ENCODE results near the gene EIF3I. TPM values are rescaled to one million over a fixed set of nuclear protein-coding genes. Genes with fewer than 3 reads are reported as not detected.

EIF3I gene
- total and polyA plus RNA-seq, 7 experiments from 2014 or later, result 82.6 to 189 (median 122) TPM

DNA sequence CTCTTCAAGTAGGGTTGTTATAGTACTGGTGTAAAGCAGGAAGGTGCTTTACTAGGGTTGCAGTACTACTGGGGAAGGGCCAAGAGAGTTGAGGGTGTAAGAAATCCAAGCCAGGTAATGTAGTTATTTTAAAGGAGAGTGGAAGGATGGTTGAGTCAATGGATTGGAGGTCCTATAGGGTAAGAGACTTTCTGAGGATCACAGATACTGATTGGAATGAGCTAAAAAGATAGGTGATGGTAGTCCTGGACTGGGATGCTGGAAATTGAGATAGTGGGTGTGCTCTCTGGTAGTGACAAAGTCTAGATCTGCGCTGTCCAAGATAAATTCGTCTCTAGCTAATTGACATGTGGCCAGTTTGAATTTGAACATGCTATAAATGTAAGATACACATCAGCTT, 35.7 kb upstream of the EIF3I start:
- no peak for DNase-seq
- no peaks in the 10 kb centered on the region for H3K27me3 Mint-ChIP-seq
- intact Hi-C loops (cut with micrococcal nuclease), result no loop called here
- POLR2A ChIA-PET, result interaction anchor here (0.6 kb wide), 1 partner anchor 90 kb away, joined by 3 read pairs; no protein-coding TSS in a partner anchor
- no peaks in the 10 kb centered on the region for H3K9me3 ChIP-seq (ENCODE audit: control insufficient read depth in 2 of 3, low read length in 3 of 3)
- peaks cover 20 to 51% (median 35%) of the 10 kb centered on the region in 7 donors for H3K4me1 Mint-ChIP-seq
- H3K4me1 ChIP-seq (ENCODE audit: control insufficient read depth in 2 of 2, insufficient read depth in 2 of 2, low read length in 2 of 2), result peaks cover 3% of the 10 kb centered on the region in 2 donors
- H3K27ac ChIP-seq (ENCODE audit: low read depth, low read length), result no peak overlapping the region
- CTCF ChIA-PET, result interaction anchor here (0.5 to 0.7 kb wide), 2 partner anchors 97 to 106 kb away, joined by 3 read pairs; no protein-coding TSS in a partner anchor
- H3K27ac Mint-ChIP-seq, result peak overlapping the region in 3 of 9 donors; percentile 2 to 77 (median 5)
- ATAC-seq, result no peak
- H3K4me3 ChIP-seq (ENCODE audit: low read length), result no peak overlapping the region
- no peaks in the 10 kb centered on the region for H3K9me3 Mint-ChIP-seq
- H3K4me3 Mint-ChIP-seq, result peak overlapping the region in 2 of 10 donors; percentile 8 to 62
- H3K27me3 ChIP-seq (ENCODE audit: control insufficient read depth in 2 of 2, insufficient read depth in 2 of 2, low read length in 2 of 2), result no peaks in the 10 kb centered on the region
- H3K36me3 Mint-ChIP-seq, result peaks cover 13 to 50% (median 33%) of the 10 kb centered on the region in 5 donors
- H3K36me3 ChIP-seq (ENCODE audit: control insufficient read depth in 2 of 3, insufficient read depth in 3 of 3, low read length in 3 of 3), result peaks cover 21 to 72% (median 22%) of the 10 kb centered on the region in 3 experiments

DNA sequence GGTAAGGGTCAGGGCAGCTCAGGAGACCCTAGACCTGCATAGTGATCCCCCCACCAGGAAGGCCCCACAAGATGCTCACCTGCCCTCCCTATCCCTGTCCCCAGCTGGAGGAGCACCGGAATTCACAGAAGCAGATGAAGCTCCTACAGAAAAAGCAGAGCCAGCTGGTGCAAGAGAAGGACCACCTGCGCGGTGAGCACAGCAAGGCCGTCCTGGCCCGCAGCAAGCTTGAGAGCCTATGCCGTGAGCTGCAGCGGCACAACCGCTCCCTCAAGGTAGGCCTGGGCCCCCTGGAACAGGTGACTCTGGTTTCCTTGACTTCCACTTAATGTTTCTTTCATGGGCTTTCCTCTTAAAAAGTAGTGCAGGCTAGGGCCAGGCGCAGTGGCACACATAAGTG, 34.4 kb upstream of the EIF3I start:
- Histone ChIP-seq H3K9me3 (ENCODE audit: control insufficient read depth in 2 of 3, low read length in 3 of 3) (no peaks in the 10 kb centered on the region), H3K27me3 (ENCODE audit: control insufficient read depth in 2 of 2, insufficient read depth in 2 of 2, low read length in 2 of 2) (no peaks in the 10 kb centered on the region), H3K4me1 (ENCODE audit: control insufficient read depth in 2 of 2, insufficient read depth in 2 of 2, low read length in 2 of 2) (no peaks in the 10 kb centered on the region), H3K4me3 (ENCODE audit: low read length) (no peak overlapping the region), H3K27ac (ENCODE audit: low read depth, low read length) (no peak overlapping the region), H3K36me3 (ENCODE audit: control insufficient read depth in 2 of 3, insufficient read depth in 3 of 3, low read length in 3 of 3) (peaks cover 28 to 82% (median 29%) of the 10 kb centered on the region in 3 experiments)
- Mint-ChIP-seq H3K36me3 (peaks cover 20 to 49% (median 42%) of the 10 kb centered on the region in 5 donors), H3K27ac (peak overlapping the region in 1 of 9 donors; percentile 25), H3K9me3 (no peaks in the 10 kb centered on the region), H3K4me1 (peaks cover 18 to 44% (median 24%) of the 10 kb centered on the region in 7 donors), H3K27me3 (no peaks in the 10 kb centered on the region), H3K4me3 (no peak overlapping the region)
- ChIA-PET POLR2A (interaction anchor here (0.6 kb wide), 1 partner anchor 128 kb away, joined by 3 read pairs; no protein-coding TSS in a partner anchor), CTCF (interaction anchor here (0.7 kb wide), 1 partner anchor 28 kb away, joined by 5 read pairs; no protein-coding TSS in a partner anchor)
- intact Hi-C loops (cut with micrococcal nuclease), result no loop called here
- ATAC-seq (no peak), DNase-seq (no peak)

DNA sequence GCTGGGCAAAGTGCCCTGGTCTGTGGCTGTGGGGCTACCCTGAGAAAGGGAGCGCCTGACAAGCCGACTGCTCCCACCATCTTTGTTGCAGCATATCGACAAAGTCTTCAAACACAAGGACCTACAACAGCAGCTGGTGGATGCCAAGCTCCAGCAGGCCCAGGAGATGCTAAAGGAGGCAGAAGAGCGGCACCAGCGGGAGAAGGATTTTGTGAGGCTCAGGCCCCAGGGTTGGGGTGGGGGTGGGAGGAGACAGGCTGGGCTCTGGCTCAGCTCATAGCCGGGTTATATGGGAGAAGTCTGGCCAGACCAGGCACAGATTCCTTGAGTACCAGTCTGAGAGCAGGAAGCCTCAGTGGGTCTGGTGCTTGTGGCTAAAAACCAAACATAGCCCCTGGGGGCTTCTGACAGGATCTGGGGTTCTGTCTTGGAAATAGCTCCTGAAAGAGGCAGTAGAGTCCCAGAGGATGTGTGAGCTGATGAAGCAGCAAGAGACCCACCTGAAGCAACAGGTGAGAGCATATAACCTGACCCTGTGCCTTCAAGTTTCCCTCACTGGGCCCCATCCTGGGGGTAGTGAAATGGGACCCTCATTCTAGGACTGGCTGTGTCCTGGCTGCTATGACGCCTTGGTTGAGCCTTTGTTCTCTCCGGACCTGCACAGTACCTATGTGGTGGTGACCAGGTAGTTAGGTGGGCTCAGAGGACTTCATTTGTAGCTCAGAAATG, 29.8 kb upstream of the EIF3I start:
- Mint-ChIP-seq H3K27ac (peak overlapping the region in 2 of 9 donors; percentile 46 to 58), H3K4me1 (peaks cover 31 to 60% (median 37%) of the 10 kb centered on the region in 7 donors), H3K27me3 (no peaks in the 10 kb centered on the region), H3K9me3 (no peaks in the 10 kb centered on the region), H3K4me3 (no peak overlapping the region), H3K36me3 (peaks cover 27 to 54% (median 38%) of the 10 kb centered on the region in 5 donors)
- ATAC-seq (no peak), DNase-seq (no peak)
- Histone ChIP-seq H3K36me3 (ENCODE audit: control insufficient read depth in 2 of 3, insufficient read depth in 3 of 3, low read length in 3 of 3) (peaks cover 20 to 82% (median 36%) of the 10 kb centered on the region in 3 experiments), H3K27me3 (ENCODE audit: control insufficient read depth in 2 of 2, insufficient read depth in 2 of 2, low read length in 2 of 2) (no peaks in the 10 kb centered on the region), H3K4me1 (ENCODE audit: control insufficient read depth in 2 of 2, insufficient read depth in 2 of 2, low read length in 2 of 2) (peaks cover 19 to 24% of the 10 kb centered on the region in 2 donors), H3K4me3 (ENCODE audit: low read length) (no peak overlapping the region), H3K9me3 (ENCODE audit: control insufficient read depth in 2 of 3, low read length in 3 of 3) (no peaks in the 10 kb centered on the region), H3K27ac (ENCODE audit: low read depth, low read length) (no peak overlapping the region)
- ChIA-PET CTCF (no interaction called here), POLR2A (interaction anchor here (0.7 to 1.2 kb wide), 2 partner anchors 12 to 153 kb away, joined by 3 read pairs; no protein-coding TSS in a partner anchor)
- intact Hi-C loops (cut with micrococcal nuclease), result no loop called here

DNA sequence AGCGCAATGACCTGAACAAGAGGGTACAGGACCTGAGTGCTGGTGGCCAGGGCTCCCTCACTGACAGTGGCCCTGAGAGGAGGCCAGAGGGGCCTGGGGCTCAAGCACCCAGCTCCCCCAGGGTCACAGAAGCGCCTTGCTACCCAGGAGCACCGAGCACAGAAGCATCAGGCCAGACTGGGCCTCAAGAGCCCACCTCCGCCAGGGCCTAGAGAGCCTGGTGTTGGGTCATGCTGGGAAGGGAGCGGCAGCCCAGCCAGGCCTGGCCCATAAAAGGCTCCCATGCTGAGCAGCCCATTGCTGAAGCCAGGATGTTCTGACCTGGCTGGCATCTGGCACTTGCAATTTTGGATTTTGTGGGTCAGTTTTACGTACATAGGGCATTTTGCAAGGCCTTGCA, 27.2 kb upstream of the EIF3I start:
- no peaks in the 10 kb centered on the region for H3K27me3 ChIP-seq (ENCODE audit: control insufficient read depth in 2 of 2, insufficient read depth in 2 of 2, low read length in 2 of 2)
- Mint-ChIP-seq H3K4me1 (peaks cover 37 to 72% (median 48%) of the 10 kb centered on the region in 7 donors), H3K36me3 (peaks cover 22 to 48% (median 29%) of the 10 kb centered on the region in 5 donors), H3K27ac (no peak overlapping the region), H3K4me3 (no peak overlapping the region), H3K9me3 (no peaks in the 10 kb centered on the region), H3K27me3 (no peaks in the 10 kb centered on the region)
- peaks cover 24 to 29% of the 10 kb centered on the region in 2 donors for H3K4me1 ChIP-seq (ENCODE audit: control insufficient read depth in 2 of 2, insufficient read depth in 2 of 2, low read length in 2 of 2)
- H3K4me3 ChIP-seq (ENCODE audit: low read length), result no peak overlapping the region
- CTCF ChIA-PET, result interaction anchor here (0.6 kb wide), 2 partner anchors 49 to 225 kb away, joined by 3 read pairs; no protein-coding TSS in a partner anchor
- DNase-seq (no peak), ATAC-seq (no peak)
- H3K9me3 ChIP-seq (ENCODE audit: control insufficient read depth in 2 of 3, low read length in 3 of 3), result no peaks in the 10 kb centered on the region
- no peak overlapping the region for H3K27ac ChIP-seq (ENCODE audit: low read depth, low read length)
- peaks cover 10 to 56% (median 21%) of the 10 kb centered on the region in 3 experiments for H3K36me3 ChIP-seq (ENCODE audit: control insufficient read depth in 2 of 3, insufficient read depth in 3 of 3, low read length in 3 of 3)
- intact Hi-C loops (cut with micrococcal nuclease), result no loop called here
- POLR2A ChIA-PET, result interaction anchor here (1.1 to 7.7 kb wide), 3 partner anchors 11 to 15 kb away, joined by 3 to 49 read pairs (median 18); partner anchors contain the start of genes IQCC and TXLNA

DNA sequence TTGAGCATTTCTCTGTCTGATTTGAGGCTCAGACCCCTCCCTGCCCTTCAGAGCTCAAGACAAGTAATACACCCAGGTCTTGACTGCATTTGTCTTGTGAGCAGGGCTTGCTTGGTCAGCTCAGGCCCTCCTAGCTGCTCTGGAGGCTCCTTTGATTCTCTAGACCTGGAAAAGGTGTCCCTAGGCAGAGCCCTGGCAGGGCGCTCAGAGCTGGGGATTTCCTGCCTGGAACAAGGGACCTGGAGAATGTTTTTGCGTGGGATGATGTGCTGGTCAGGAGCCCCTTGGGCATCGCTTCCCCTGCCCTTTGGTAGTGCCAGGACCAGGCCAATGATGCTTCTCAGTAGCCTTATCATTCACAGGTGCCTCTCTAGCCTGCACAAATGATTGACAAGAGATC, 26.7 kb upstream of the EIF3I start:
- no peaks in the 10 kb centered on the region for H3K27me3 ChIP-seq (ENCODE audit: control insufficient read depth in 2 of 2, insufficient read depth in 2 of 2, low read length in 2 of 2)
- H3K4me3 ChIP-seq (ENCODE audit: low read length), result no peak overlapping the region
- CTCF ChIA-PET, result interaction anchor here (0.6 kb wide), 2 partner anchors 50 to 224 kb away, joined by 3 read pairs; no protein-coding TSS in a partner anchor
- peaks cover 24 to 31% of the 10 kb centered on the region in 2 donors for H3K4me1 ChIP-seq (ENCODE audit: control insufficient read depth in 2 of 2, insufficient read depth in 2 of 2, low read length in 2 of 2)
- ATAC-seq (no peak), DNase-seq (no peak)
- peaks cover 10 to 53% (median 19%) of the 10 kb centered on the region in 3 experiments for H3K36me3 ChIP-seq (ENCODE audit: control insufficient read depth in 2 of 3, insufficient read depth in 3 of 3, low read length in 3 of 3)
- intact Hi-C loops (cut with micrococcal nuclease), result no loop called here
- POLR2A ChIA-PET, result interaction anchor here (1.1 to 7.7 kb wide), 5 partner anchors 10 to 199 kb away, joined by 3 to 49 read pairs (median 9); partner anchors contain the start of genes BSDC1, IQCC, KPNA6 and TXLNA
- H3K4me1 Mint-ChIP-seq, result peaks cover 41 to 74% (median 52%) of the 10 kb centered on the region in 7 donors
- H3K27ac Mint-ChIP-seq, result peak overlapping the region in 1 of 9 donors; percentile 30
- no peaks in the 10 kb centered on the region for H3K9me3 Mint-ChIP-seq
- no peaks in the 10 kb centered on the region for H3K9me3 ChIP-seq (ENCODE audit: control insufficient read depth in 2 of 3, low read length in 3 of 3)
- H3K36me3 Mint-ChIP-seq, result peaks cover 22 to 45% (median 27%) of the 10 kb centered on the region in 5 donors
- H3K27me3 Mint-ChIP-seq, result no peaks in the 10 kb centered on the region
- H3K4me3 Mint-ChIP-seq, result peak overlapping the region in 5 of 10 donors; percentile 30 to 75 (median 55)
- H3K27ac ChIP-seq (ENCODE audit: low read depth, low read length), result no peak overlapping the region

DNA sequence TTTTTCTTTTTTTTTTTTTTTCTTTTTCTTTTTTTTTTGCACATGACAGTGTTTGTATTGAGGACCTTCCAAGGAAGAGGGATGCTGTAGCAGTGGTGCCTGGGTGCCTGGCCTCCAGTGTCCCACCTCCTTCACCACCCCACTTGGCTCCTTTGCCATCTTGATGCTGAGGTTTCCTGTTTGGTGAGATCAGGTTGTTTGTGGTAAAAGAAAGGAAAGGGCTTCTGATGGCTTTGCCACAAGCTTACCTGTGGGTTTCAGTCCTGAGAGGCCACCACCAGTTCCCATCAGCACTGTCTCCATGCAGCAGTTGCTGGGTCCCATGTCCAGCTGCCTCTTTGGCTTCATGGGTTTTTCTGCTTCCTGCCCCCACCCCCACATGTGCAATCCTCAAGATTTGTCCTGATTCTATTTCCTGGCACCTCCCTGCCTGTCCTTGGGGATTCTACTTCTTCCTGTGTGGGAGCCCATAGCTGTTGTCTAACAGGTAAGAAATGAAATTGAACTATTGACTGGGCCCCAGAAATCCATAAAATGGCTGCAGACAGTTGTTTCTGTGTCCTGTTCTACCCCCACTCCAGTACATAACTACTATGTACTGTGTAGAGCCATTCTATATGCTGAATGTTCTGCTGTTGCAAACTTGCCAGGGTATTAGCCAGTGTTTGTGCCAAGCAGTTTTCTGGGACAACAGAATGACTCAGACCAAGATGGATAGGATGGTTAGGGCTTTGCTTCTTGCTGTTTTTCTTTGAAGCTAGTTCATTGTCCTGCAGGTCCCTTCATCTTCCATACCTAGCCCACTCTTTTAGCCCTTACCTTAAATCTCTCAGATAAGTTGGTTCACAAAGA, 26.0 kb upstream of the EIF3I start:
- H3K4me1 ChIP-seq (ENCODE audit: control insufficient read depth in 2 of 2, insufficient read depth in 2 of 2, low read length in 2 of 2), result peaks cover 24 to 31% of the 10 kb centered on the region in 2 donors
- peaks cover 10 to 47% (median 19%) of the 10 kb centered on the region in 3 experiments for H3K36me3 ChIP-seq (ENCODE audit: control insufficient read depth in 2 of 3, insufficient read depth in 3 of 3, low read length in 3 of 3)
- Mint-ChIP-seq H3K27ac (peak overlapping the region in 7 of 9 donors; percentile 15 to 87 (median 72)), H3K4me3 (peak overlapping the region in 9 of 10 donors; percentile 1 to 75 (median 55)), H3K4me1 (peaks cover 41 to 74% (median 52%) of the 10 kb centered on the region in 7 donors), H3K36me3 (peaks cover 22 to 45% (median 27%) of the 10 kb centered on the region in 5 donors), H3K9me3 (no peaks in the 10 kb centered on the region), H3K27me3 (no peaks in the 10 kb centered on the region)
- no peaks in the 10 kb centered on the region for H3K9me3 ChIP-seq (ENCODE audit: control insufficient read depth in 2 of 3, low read length in 3 of 3)
- peak in 2 of 9 donors; percentile 23 to 24 for DNase-seq
- no peak for ATAC-seq
- no peak overlapping the region for H3K27ac ChIP-seq (ENCODE audit: low read depth, low read length)
- ChIA-PET POLR2A (interaction anchor here (0.6 to 7.7 kb wide), 6 partner anchors 10 to 199 kb away, joined by 3 to 49 read pairs (median 6); partner anchors contain the start of genes BSDC1, IQCC, KPNA6 and TXLNA), CTCF (interaction anchor here (0.6 kb wide), 1 partner anchor 172 kb away, joined by 9 read pairs; no protein-coding TSS in a partner anchor)
- no peaks in the 10 kb centered on the region for H3K27me3 ChIP-seq (ENCODE audit: control insufficient read depth in 2 of 2, insufficient read depth in 2 of 2, low read length in 2 of 2)
- intact Hi-C loops (cut with micrococcal nuclease), result no loop called here
- H3K4me3 ChIP-seq (ENCODE audit: low read length), result no peak overlapping the region

Data from naive thymus-derived CD4-positive, alpha-beta T cell (primary cell).